Epithelial cell of esophagus (primary cell): ENCODE results near the gene HPSE2.

Source experiments
- DNase-seq: peaks from one replicate; pipeline ENCODE4 v3.0.0; 2010; ENCODE audit warnings: low read depth
- H3K4me3 ChIP-seq: 2 replicates; pipeline ENCODE4 v1.5.1; 2011; ENCODE audit warnings: mild to moderate bottlenecking, low read length, control low read depth
- TF ChIP-seq, protein P1 (sequence below): IDR thresholded peaks from 2 replicates; pipeline ENCODE4 v1.5.1; 2011; ENCODE audit warnings: low read depth, mild to moderate bottlenecking, low read length, control low read depth, inconsistent platforms; ENCODE audit not compliant: insufficient read depth; ENCODE audit errors: missing control alignments

Gene HPSE2

DNA sequence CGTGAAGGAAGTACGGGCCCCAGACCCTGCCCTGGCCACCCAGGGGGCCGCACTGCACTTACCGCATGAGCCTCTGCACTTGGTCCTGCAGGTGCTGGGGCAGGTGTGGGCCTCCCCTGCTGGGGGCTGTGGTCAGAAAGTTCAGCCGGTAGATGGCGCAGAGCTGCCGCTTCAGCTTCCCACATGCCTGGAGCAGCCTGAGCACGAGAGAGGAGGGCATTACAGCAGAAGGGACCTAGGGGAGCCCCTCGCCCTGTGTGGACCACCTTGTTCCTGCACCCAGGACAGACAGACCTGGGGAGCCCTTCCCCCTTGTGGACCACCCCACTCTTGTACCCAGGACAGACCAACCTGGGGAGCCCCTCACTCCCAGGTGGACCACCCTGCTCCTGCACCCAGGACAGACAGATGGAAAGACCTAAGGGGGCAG lies 811.9 kb downstream of the HPSE2 start:
- DNase-seq = peak; percentile 42
- TF ChIP-seq, protein P1, sequence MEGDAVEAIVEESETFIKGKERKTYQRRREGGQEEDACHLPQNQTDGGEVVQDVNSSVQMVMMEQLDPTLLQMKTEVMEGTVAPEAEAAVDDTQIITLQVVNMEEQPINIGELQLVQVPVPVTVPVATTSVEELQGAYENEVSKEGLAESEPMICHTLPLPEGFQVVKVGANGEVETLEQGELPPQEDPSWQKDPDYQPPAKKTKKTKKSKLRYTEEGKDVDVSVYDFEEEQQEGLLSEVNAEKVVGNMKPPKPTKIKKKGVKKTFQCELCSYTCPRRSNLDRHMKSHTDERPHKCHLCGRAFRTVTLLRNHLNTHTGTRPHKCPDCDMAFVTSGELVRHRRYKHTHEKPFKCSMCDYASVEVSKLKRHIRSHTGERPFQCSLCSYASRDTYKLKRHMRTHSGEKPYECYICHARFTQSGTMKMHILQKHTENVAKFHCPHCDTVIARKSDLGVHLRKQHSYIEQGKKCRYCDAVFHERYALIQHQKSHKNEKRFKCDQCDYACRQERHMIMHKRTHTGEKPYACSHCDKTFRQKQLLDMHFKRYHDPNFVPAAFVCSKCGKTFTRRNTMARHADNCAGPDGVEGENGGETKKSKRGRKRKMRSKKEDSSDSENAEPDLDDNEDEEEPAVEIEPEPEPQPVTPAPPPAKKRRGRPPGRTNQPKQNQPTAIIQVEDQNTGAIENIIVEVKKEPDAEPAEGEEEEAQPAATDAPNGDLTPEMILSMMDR = peak; percentile 37
- no peak overlapping the region for H3K4me3 ChIP-seq

DNA sequence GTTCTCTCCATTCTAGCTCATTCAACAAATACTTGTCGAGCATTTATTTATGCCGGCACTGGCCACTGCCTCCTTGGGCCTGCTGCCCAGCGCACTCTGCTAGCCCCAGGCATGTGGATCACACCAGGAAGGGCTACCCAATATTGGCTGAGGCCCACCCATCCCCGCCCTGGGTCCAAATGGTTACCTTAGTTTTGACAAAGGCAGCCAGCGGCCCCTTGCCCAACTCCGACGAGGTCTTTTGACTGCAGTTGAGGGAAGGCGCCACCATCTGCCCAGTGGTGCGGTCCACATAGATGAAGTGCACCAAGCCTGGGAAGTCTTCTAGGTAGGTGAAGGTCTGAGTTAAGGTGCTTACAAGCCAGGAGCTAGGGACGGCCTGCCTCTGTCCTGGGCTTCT lies 813.5 kb downstream of the HPSE2 start:
- DNase-seq = no peak
- no peak overlapping the region for H3K4me3 ChIP-seq
- TF ChIP-seq, protein P1 = no peak

DNA sequence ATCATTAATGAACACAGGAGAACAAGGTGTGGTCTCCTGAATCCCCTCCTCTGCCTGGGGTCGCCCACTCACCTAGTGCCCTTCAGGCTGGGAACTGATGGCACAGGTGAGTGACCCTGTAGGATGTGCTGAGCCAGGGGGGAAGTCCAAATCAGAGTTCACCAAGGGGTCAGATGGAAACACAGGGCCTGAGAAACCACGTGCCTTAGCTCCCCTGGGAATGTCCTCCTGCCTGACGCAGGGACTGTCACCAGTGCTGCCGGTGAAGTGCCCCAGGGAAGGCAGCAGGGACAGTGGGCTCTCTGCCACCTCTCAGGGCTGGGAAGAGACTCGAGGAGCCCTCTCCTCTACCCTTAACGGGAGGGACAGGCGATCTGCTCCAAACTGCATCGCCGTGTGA lies 814.9 kb downstream of the HPSE2 start:
- H3K4me3 ChIP-seq = no peak overlapping the region
- TF ChIP-seq, protein P1 = no peak
- no peak for DNase-seq

DNA sequence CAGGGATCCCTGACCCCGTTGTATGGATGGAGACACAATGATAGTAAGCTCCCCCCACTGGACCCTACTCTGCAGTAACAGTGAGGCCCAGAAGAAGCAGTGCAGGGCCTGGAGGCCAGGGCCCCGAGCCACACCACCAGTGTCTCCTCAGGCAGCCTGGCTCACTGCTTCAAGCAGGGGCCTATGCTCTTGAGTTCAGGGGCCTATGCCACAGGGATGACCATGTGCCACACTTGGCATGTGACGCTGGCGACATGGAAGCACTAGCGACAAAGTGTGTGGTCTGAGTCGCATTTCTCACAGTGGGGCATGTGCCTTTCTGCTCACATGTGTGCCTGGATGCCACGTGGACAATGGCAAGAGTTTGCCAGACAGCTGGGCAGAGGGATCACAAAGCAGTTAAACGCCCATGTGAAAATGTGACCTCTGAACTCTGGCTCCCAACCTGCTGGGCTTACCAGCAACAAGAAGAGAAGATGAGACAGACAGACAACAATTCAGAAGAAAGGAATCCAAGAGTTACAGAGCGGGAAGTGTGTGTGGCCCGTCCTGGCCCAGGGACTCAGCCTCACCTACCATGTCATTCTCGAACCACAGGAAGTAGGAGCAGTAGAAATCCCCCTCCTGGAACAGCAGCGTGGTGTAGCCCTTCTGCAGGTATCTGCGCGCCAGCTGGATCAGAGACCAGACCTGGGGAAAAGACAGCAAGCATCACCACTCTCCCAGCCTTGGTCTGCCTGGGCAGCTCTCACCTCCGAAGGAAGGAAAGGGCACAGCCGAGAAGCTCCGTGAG lies 816.0 kb downstream of the HPSE2 start:
- TF ChIP-seq, protein P1 = no peak
- DNase-seq = no peak
- H3K4me3 ChIP-seq = no peak overlapping the region

DNA sequence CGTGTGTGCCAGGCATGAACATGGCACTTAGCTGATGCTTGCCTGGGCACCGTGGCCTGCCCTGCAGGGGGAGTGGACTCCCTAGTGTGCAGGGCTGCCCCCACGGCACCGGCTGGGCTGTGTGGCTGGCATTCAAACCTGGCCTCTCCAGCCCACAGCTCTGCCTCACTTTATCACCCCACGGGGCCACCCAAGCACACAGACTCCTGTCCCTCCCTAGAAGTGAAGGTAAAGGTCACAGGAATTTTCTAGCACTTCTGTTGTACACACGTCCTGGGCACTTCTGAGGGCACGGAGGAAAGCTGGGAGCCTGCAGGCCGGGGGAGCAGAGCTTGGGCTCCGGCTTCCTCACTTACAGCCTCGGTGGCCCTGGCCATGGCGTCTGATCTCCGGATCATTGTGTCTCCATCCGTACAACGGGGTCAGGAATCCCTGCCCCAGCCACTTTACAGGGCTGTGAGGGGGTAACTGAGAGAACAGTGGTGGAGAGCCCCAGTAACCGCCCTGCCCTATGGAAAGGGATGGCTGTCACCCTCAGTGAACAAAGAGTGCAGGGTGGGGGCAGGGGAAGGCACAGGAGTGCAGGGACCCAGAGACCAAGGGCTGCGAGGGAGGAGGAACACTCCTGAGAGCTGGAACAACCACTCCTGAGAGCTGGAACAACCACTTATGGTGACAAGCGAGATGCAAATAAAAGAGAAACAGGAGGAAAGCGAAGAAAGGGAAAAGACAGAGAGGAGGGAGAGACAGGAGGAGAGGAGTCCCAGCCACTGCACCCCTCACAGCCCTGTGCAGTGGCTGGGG lies 816.8 kb downstream of the HPSE2 start:
- no peak for DNase-seq
- no peak overlapping the region for H3K4me3 ChIP-seq
- TF ChIP-seq, protein P1 = no peak

DNA sequence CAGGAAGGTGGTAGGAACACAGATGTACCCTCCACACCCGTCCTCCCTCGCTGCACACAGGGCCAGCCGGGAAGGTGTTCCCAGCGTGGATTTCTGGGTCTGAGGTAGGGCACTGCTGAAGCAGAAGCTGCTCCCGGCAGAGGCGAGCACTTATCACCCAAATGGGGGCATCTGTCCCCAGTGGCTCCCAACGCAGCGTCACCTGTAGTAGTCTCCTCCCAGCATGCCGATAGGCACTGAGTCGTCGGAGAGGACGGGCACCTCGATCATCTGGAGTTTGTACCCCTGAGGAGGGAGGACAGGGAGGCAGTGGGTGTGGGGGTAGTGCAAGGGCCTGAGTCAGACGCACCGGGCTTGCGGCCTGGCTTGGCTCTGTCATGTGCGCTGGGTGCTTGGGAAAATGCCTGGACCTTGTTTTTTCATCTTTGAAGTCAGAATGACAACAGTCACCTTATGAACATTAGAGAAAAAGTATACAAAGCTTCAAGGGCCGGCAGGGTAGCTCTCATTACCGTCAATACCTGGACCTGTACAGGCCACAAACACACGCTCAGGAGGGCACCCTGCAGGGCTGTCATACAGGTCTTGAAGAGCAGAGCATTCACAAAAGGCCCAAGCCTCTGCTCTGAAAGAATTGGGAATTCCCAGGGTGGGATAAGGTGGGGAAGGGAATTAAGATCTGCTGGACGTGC lies 817.5 kb downstream of the HPSE2 start:
- no peak for DNase-seq
- TF ChIP-seq, protein P1 = no peak
- H3K4me3 ChIP-seq = no peak overlapping the region
